ENCODE data around the gene FBXL7. TPM values are rescaled to one million over a fixed set of nuclear protein-coding genes. Genes with fewer than 3 reads are reported as not detected.

FBXL7 gene
- total and polyA plus RNA-seq, 2 experiments from 2014 or later: 3.2 to 7.5 TPM

DNA sequence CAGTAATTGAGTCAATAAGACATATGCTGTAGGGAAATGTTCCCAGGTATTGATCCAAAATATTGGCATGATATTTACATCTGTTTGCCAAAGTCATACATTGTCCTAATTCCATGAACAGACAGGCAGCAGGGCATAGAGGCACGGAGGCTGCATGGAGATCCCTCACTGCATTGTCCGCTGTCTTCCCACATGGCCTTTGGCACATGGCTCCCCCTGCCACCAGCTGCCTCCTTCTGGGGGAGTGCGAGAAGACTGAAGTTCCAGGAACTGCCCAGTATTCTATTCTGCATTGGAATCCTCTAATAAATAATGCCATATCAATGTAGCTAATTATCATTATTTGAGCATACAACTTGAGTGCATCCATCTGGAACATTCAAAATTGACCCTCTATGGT is 269.0 kb downstream of the FBXL7 start:
- no peak overlapping the region for H3K4me3 ChIP-seq
- TF ChIP-seq EZH2 (IDR thresholded peaks at IDR 0.05; ENCODE audit: insufficient read depth, poor library complexity, severe bottlenecking): no peak
- TF ChIP-seq EZH2phosphoT487 (IDR thresholded peaks at IDR 0.05; ENCODE audit: insufficient read depth, low read depth): no peak
- H3K4me2 ChIP-seq (ENCODE audit: unreplicated experiment): no peak overlapping the region
- no peak for DNase-seq
- in situ Hi-C loops (cut with MboI): no loop called here
- H3K9ac ChIP-seq: no peak overlapping the region
- H3K79me2 ChIP-seq (ENCODE audit: insufficient read depth): peaks cover 13% of the 10 kb centered on the region; the same call in 1 of the 2 replicates
- no peaks in the 10 kb centered on the region for H3K36me3 ChIP-seq (ENCODE audit: low read depth)
- 83 to 85% methylated on average over 3 of the region's 3 CpGs for WGBS, 2 experiments (ENCODE audit: low coverage in 1 of 2, low lambda C conversion rate in 2 of 2, missing lambda C conversion rate in 2 of 2)
- H2AFZ ChIP-seq: no peak overlapping the region
- no peaks in the 10 kb centered on the region for H3K9me2 ChIP-seq (ENCODE audit: insufficient read depth)
- no peaks in the 10 kb centered on the region for H3K9me3 ChIP-seq (ENCODE audit: low read depth)
- H3K27me3 ChIP-seq (replicated peaks; ENCODE audit: insufficient read depth): no peaks in the 10 kb centered on the region
- H3K27ac ChIP-seq: no peak overlapping the region
- H3F3A ChIP-seq (ENCODE audit: insufficient read depth): peaks cover 4% of the 10 kb centered on the region; the same call in 1 of the 2 replicates
- H4K20me1 ChIP-seq (ENCODE audit: insufficient read depth): no peaks in the 10 kb centered on the region
- peaks cover under 1% of the 10 kb centered on the region; the same call in 1 of the 2 replicates for H3K4me1 ChIP-seq (ENCODE audit: insufficient read depth)

- TF ChIP-seq EZH2phosphoT487 (IDR thresholded peaks at IDR 0.05; ENCODE audit: insufficient read depth, low read depth): no peak
- no peak for TF ChIP-seq EZH2 (IDR thresholded peaks at IDR 0.05; ENCODE audit: insufficient read depth, poor library complexity, severe bottlenecking)
- 89 to 100% methylated on average over 1 of the region's 1 CpG for WGBS, 2 experiments (ENCODE audit: low coverage in 1 of 2, low lambda C conversion rate in 2 of 2, missing lambda C conversion rate in 2 of 2)
Measured at GRCh38 chr5:15772131-15772530, 272.2 kb downstream of the FBXL7 start.

DNA sequence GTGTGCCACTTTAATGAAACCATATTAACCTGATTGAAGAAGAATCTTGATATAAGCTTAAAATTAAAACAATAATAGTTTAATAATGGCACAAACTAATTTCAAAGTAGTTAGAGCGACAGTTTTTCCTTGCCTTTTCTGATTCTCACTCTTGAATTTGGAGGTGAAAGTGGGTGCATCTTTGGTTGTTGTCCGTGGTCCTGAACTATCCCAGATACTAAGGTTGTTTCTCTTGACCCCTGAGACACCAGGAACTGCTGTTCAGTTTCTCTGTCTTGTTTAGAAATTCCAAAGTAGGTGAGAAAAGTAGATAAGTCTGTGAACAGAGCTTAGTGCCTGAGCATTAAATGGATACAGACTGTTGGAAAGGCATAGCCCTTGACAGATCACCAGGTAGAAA is 274.7 kb downstream of the FBXL7 start:
- Histone ChIP-seq H3K4me3 (no peak overlapping the region), H3K27ac (no peak overlapping the region), H2AFZ (no peak overlapping the region), H4K20me1 (ENCODE audit: insufficient read depth) (no peaks in the 10 kb centered on the region), H3K4me1 (ENCODE audit: insufficient read depth) (no peaks in the 10 kb centered on the region), H3K9ac (no peak overlapping the region), H3K9me2 (ENCODE audit: insufficient read depth) (peaks cover 6% of the 10 kb centered on the region; the same call in 1 of the 2 replicates), H3K27me3 (replicated peaks; ENCODE audit: insufficient read depth) (no peaks in the 10 kb centered on the region), H3K79me2 (ENCODE audit: insufficient read depth) (peaks cover 37% of the 10 kb centered on the region), H3K9me3 (ENCODE audit: low read depth) (no peaks in the 10 kb centered on the region), H3K36me3 (ENCODE audit: low read depth) (no peaks in the 10 kb centered on the region), H3F3A (ENCODE audit: insufficient read depth) (no peaks in the 10 kb centered on the region), H3K4me2 (ENCODE audit: unreplicated experiment) (no peak overlapping the region)
- in situ Hi-C loops (cut with MboI): no loop called here
- WGBS, 2 experiments (ENCODE audit: low coverage in 1 of 2, low lambda C conversion rate in 2 of 2, missing lambda C conversion rate in 2 of 2): 93 to 97% methylated on average over 2 of the region's 2 CpGs
- TF ChIP-seq EZH2phosphoT487 (IDR thresholded peaks at IDR 0.05; ENCODE audit: insufficient read depth, low read depth) (no peak), EZH2 (IDR thresholded peaks at IDR 0.05; ENCODE audit: insufficient read depth, poor library complexity, severe bottlenecking) (no peak)
- peak; percentile 14 for DNase-seq

More at GRCh38 chr5:15772131-15772530, 272.2 kb downstream of the FBXL7 start:
- Histone ChIP-seq H3K36me3 (ENCODE audit: low read depth) (no peaks in the 10 kb centered on the region), H3K9ac (no peak overlapping the region), H3K4me1 (ENCODE audit: insufficient read depth) (no peaks in the 10 kb centered on the region), H3K27ac (no peak overlapping the region), H2AFZ (no peak overlapping the region), H3K9me3 (ENCODE audit: low read depth) (no peaks in the 10 kb centered on the region), H3K4me3 (no peak overlapping the region), H3K79me2 (ENCODE audit: insufficient read depth) (peaks cover 25% of the 10 kb centered on the region), H3K4me2 (ENCODE audit: unreplicated experiment) (no peak overlapping the region), H3K27me3 (replicated peaks; ENCODE audit: insufficient read depth) (no peaks in the 10 kb centered on the region), H4K20me1 (ENCODE audit: insufficient read depth) (no peaks in the 10 kb centered on the region), H3F3A (ENCODE audit: insufficient read depth) (no peaks in the 10 kb centered on the region), H3K9me2 (ENCODE audit: insufficient read depth) (no peaks in the 10 kb centered on the region; the same call in 1 of the 2 replicates)
- in situ Hi-C loops (cut with MboI): no loop called here
- DNase-seq: no peak

- Histone ChIP-seq H3K27me3 (replicated peaks; ENCODE audit: insufficient read depth) (no peaks in the 10 kb centered on the region), H3K9me2 (ENCODE audit: insufficient read depth) (peaks cover 6% of the 10 kb centered on the region; the same call in 1 of the 2 replicates), H3K9me3 (ENCODE audit: low read depth) (no peaks in the 10 kb centered on the region), H3K9ac (no peak overlapping the region), H3K4me1 (ENCODE audit: insufficient read depth) (no peaks in the 10 kb centered on the region), H2AFZ (no peak overlapping the region), H3K36me3 (ENCODE audit: low read depth) (no peaks in the 10 kb centered on the region), H3K27ac (no peak overlapping the region), H3K79me2 (ENCODE audit: insufficient read depth) (peaks cover 46% of the 10 kb centered on the region), H4K20me1 (ENCODE audit: insufficient read depth) (no peaks in the 10 kb centered on the region), H3K4me3 (no peak overlapping the region), H3F3A (ENCODE audit: insufficient read depth) (no peaks in the 10 kb centered on the region), H3K4me2 (ENCODE audit: unreplicated experiment) (no peak overlapping the region)
- in situ Hi-C loops (cut with MboI): no loop called here
- DNase-seq: no peak
- WGBS, 2 experiments (ENCODE audit: low coverage in 1 of 2, low lambda C conversion rate in 2 of 2, missing lambda C conversion rate in 2 of 2): 59 to 66% methylated on average over 2 of the region's 2 CpGs
- TF ChIP-seq EZH2phosphoT487 (IDR thresholded peaks at IDR 0.05; ENCODE audit: insufficient read depth, low read depth) (no peak), EZH2 (IDR thresholded peaks at IDR 0.05; ENCODE audit: insufficient read depth, poor library complexity, severe bottlenecking) (no peak)
Measured at GRCh38 chr5:15776346-15776745, 276.4 kb downstream of the FBXL7 start.

- Histone ChIP-seq H3K4me2 (ENCODE audit: unreplicated experiment) (no peak overlapping the region), H4K20me1 (ENCODE audit: insufficient read depth) (no peaks in the 10 kb centered on the region), H3K9ac (no peak overlapping the region), H3K36me3 (ENCODE audit: low read depth) (no peaks in the 10 kb centered on the region), H3K4me3 (no peak overlapping the region), H3K9me3 (ENCODE audit: low read depth) (no peaks in the 10 kb centered on the region), H3K27ac (no peak overlapping the region), H3K79me2 (ENCODE audit: insufficient read depth) (peaks cover 42% of the 10 kb centered on the region), H3K27me3 (replicated peaks; ENCODE audit: insufficient read depth) (no peaks in the 10 kb centered on the region), H2AFZ (no peak overlapping the region), H3F3A (ENCODE audit: insufficient read depth) (no peaks in the 10 kb centered on the region), H3K9me2 (ENCODE audit: insufficient read depth) (0 out of 2 replicates have a peak, but pooled peaks cover 2% of the 10 kb centered on the region), H3K4me1 (ENCODE audit: insufficient read depth) (no peaks in the 10 kb centered on the region)
- no peak for DNase-seq
- TF ChIP-seq EZH2phosphoT487 (IDR thresholded peaks at IDR 0.05; ENCODE audit: insufficient read depth, low read depth): no peak
- TF ChIP-seq EZH2 (IDR thresholded peaks at IDR 0.05; ENCODE audit: insufficient read depth, poor library complexity, severe bottlenecking): no peak
- in situ Hi-C loops (cut with MboI): no loop called here
Measured at GRCh38 chr5:15783734-15784133, 283.8 kb downstream of the FBXL7 start.

Data from GM23248 (cell line).